ENCODE measurements around the gene GLT8D2. TPM values are rescaled to one million over a fixed set of nuclear protein-coding genes. Genes with fewer than 3 reads are reported as not detected.

Gene GLT8D2
- total RNA-seq, 4 donors from 2014 or later = 0.61 to 4.8 (median 2.7) TPM; not detected in 1

DNA sequence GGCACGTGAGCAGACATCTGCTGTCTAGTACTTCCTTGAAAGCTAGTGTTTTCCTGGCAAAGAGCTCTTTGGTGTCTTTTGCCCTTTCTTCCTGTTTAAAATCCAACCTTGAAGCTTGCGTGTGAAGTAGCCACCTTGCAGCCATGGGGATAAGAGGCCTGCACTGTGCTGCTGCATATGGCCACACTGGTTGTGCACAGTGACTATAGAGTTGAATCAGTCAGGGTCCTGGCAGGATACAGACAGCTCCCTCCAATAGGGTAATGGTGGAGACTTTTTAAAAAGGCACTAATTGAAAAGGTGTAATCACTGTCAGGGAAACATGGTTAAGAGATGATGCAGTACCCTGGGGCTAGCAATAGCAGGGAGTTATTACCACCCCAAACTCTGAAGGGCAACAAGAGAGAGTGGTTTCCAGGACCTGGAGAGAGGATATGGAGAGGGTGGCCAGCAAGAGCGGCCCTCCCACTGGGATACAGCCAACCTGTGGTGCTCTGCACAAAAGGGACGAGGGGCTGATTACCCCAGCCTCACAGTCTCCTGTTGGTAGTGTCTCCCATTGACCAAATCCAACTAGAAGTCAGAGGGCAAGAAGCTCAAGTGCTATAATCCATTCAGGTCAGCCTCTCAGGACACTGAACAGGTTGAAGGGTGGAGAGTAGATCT is 4.8 kb upstream of the GLT8D2 start:
- 74 to 87% methylated on average over 4 of the region's 4 CpGs for WGBS, 2 donors
- Histone ChIP-seq H3K4me3 (no peak overlapping the region), H3K27ac (no peak overlapping the region), H3K36me3 (no peaks in the 10 kb centered on the region), H3K27me3 (peaks cover 0 to 20% (median 0%) of the 10 kb centered on the region in 4 donors), H3K4me1 (peaks cover 4 to 22% (median 11%) of the 10 kb centered on the region in 3 donors), H3K9me3 (no peaks in the 10 kb centered on the region)
- intact Hi-C loops (cut with DNase I) = no loop called here
- TF ChIP-seq POLR2A (IDR thresholded peaks at IDR 0.05) = no peak
- TF ChIP-seq, protein P1, sequence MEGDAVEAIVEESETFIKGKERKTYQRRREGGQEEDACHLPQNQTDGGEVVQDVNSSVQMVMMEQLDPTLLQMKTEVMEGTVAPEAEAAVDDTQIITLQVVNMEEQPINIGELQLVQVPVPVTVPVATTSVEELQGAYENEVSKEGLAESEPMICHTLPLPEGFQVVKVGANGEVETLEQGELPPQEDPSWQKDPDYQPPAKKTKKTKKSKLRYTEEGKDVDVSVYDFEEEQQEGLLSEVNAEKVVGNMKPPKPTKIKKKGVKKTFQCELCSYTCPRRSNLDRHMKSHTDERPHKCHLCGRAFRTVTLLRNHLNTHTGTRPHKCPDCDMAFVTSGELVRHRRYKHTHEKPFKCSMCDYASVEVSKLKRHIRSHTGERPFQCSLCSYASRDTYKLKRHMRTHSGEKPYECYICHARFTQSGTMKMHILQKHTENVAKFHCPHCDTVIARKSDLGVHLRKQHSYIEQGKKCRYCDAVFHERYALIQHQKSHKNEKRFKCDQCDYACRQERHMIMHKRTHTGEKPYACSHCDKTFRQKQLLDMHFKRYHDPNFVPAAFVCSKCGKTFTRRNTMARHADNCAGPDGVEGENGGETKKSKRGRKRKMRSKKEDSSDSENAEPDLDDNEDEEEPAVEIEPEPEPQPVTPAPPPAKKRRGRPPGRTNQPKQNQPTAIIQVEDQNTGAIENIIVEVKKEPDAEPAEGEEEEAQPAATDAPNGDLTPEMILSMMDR (IDR thresholded peaks at IDR 0.05) = no peak
- no peak for DNase-seq

DNA sequence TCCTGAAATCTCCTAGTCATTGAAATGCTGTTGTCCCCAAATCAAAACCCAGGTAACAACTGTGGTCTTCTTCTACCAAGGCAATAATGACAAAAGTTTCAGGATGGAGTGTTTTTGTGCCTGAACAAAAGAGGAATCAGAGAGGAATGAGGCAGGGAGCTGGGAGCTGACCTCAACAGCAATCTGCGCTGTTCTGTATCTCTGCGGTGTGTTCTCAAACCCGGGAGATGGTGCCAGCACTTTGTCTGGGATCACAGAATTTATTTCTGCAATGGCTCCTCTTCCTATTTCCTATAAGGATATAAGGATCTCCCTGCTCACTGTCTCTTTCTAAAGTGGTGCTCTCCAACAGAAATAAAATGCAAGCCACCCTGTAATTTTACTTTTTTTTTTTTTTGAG is 449 bp upstream of the GLT8D2 start:
- intact Hi-C loops (cut with DNase I) = no loop called here
- Histone ChIP-seq H3K36me3 (no peaks in the 10 kb centered on the region), H3K9me3 (no peaks in the 10 kb centered on the region), H3K4me3 (peak overlapping the region; percentile 20 to 60 (median 48)), H3K27ac (peak overlapping the region in 3 of 4 donors; percentile 60 to 77 (median 67)), H3K4me1 (peaks cover 6 to 31% (median 9%) of the 10 kb centered on the region in 3 donors), H3K27me3 (peaks cover 0 to 26% (median 0%) of the 10 kb centered on the region in 4 donors)
- 30 to 39% methylated on average over 2 to 3 of the region's 3 CpGs for WGBS, 2 donors
- no peak for DNase-seq
- TF ChIP-seq, protein P1 (IDR thresholded peaks at IDR 0.05) = no peak
- TF ChIP-seq POLR2A (IDR thresholded peaks at IDR 0.05) = no peak

DNA sequence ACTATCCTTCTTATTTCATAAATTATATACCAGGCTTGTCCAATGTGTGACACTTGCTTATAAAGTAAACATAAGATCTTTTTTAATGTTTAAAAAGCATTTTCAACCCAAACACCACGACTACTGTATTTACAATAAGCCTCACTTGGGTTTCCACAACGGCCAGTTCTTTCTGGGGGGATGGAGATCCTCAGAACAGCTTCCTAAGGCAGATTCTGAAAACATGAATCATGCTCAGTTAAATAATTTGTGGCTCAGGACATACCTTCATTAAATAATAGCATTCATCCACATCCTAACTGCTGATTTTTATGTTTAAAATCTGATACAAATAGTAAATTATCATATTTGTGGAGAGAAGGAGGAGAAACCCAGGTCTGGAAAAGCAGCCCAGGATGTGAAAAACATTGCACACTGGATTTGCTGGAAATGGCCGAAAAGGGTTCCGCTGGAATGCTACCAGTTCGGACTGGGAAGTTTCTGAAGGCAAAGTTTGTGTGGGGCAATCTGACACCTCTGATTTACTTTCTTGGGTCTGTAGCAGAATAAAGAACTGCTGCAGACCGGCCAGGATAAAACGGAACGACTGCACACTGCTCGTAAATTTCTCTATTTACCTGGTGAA is 597 bp downstream of the GLT8D2 start:
- H3K4me3 ChIP-seq = peak overlapping the region; percentile 20 to 60 (median 48)
- WGBS, 2 donors = 29 to 42% methylated on average over 8 to 9 of the region's 9 CpGs
- peaks cover 6 to 31% (median 9%) of the 10 kb centered on the region in 3 donors for H3K4me1 ChIP-seq
- TF ChIP-seq, protein P1 (IDR thresholded peaks at IDR 0.05) = no peak
- no peak for TF ChIP-seq POLR2A (IDR thresholded peaks at IDR 0.05)
- no peak for DNase-seq
- H3K27me3 ChIP-seq = peaks cover 0 to 26% (median 0%) of the 10 kb centered on the region in 4 donors
- intact Hi-C loops (cut with DNase I) = no loop called here
- H3K9me3 ChIP-seq = no peaks in the 10 kb centered on the region
- peak overlapping the region in 3 of 4 donors; percentile 60 to 77 (median 67) for H3K27ac ChIP-seq
- H3K36me3 ChIP-seq = no peaks in the 10 kb centered on the region

DNA sequence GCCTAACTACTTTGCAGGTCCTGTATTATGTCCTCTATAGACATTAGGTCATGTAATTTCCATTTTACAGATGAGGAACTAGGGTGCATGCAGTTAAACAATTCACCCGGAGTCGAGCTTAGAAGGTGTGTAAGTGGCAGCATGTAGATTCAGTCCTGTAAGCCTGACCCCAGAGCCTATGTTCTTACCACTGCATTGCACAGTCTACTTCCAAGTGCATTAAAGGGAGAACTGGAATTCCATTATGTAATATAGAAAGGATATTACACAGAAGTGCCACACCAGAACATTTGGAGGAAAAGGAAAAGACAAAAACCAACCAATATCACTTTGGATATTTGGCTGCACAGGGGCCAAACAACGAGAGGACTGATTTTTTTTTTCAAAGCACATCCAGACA is 1.2 kb downstream of the GLT8D2 start:
- DNase-seq = no peak
- Histone ChIP-seq H3K36me3 (no peaks in the 10 kb centered on the region), H3K4me3 (peak overlapping the region in 2 of 4 donors; percentile 50 to 60), H3K27ac (peak overlapping the region in 1 of 4 donors; percentile 77), H3K4me1 (peaks cover 6 to 31% (median 9%) of the 10 kb centered on the region in 3 donors), H3K27me3 (peaks cover 0 to 26% (median 0%) of the 10 kb centered on the region in 4 donors), H3K9me3 (no peaks in the 10 kb centered on the region)
- WGBS, 2 donors = 54 to 63% methylated on average over 3 of the region's 3 CpGs
- intact Hi-C loops (cut with DNase I) = no loop called here
- TF ChIP-seq, protein P1 (IDR thresholded peaks at IDR 0.05) = no peak
- no peak for TF ChIP-seq POLR2A (IDR thresholded peaks at IDR 0.05)

DNA sequence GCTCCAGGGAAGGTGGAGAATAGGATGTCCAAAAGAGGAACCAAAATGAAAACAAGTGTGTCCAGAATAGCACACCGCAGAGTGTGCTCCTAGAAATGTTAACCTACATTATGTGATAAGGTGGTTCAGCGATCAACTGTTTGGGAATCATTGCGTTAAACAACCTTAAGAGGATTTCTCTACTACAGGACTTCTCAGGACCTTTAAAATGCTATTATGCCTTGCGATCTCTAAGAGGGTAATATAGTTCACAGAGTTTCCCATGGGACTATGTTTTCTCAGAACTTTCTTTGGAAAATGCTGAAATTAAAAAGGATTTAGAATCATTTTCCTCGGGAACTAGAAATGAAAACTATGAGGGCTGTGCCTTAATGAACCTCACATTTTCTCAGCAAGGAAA is 1.8 kb downstream of the GLT8D2 start:
- peaks cover 6 to 31% (median 9%) of the 10 kb centered on the region in 3 donors for H3K4me1 ChIP-seq
- no peak overlapping the region for H3K27ac ChIP-seq
- no peak overlapping the region for H3K4me3 ChIP-seq
- no peak for DNase-seq
- peaks cover 0 to 26% (median 0%) of the 10 kb centered on the region in 4 donors for H3K27me3 ChIP-seq
- H3K9me3 ChIP-seq = no peaks in the 10 kb centered on the region
- intact Hi-C loops (cut with DNase I) = no loop called here
- no peak for TF ChIP-seq POLR2A (IDR thresholded peaks at IDR 0.05)
- WGBS, 2 donors = 76% methylated on average over 5 of the region's 5 CpGs
- no peaks in the 10 kb centered on the region for H3K36me3 ChIP-seq

Data from esophagus squamous epithelium (tissue), 5 donors.